GM12878 (cell line): ENCODE results near the gene APOLD1.

Source experiments
- HDGF ChIP-seq: fragments of 450-650 bp; IDR thresholded peaks from 2 replicates; pipeline ENCODE4 v1.6.1; 2016; ENCODE audit warnings: antibody characterized with exemption
- NFIC ChIP-seq: IDR thresholded peaks from 2 replicates; pipeline ENCODE4 v1.6.1; 2012; ENCODE audit warnings: low read depth, mild to moderate bottlenecking, inconsistent platforms, low read length, moderate library complexity
- SRF ChIP-seq, 2 experiments: IDR thresholded peaks; 2 replicates each; pipeline ENCODE4 v1.6.1; 2011; ENCODE audit warnings: low read depth in 2 of 2, low read length in 2 of 2, mild to moderate bottlenecking in 1 of 2, moderate library complexity in 1 of 2

GRCh38 chr12:12744546-12745305, 40.7 kb upstream of the APOLD1 start:
- TF ChIP-seq SRF (IDR thresholded peaks at IDR 0.05; ENCODE audit: low read depth in 2 of 2, low read length in 2 of 2) (no peak), NFIC (no peak), HDGF (no peak)
